SHP77 treated with DMSO at 0.1 percent for 48 hours (cell line): ENCODE results near the gene COG4.

Experiments
- DNase-seq: peaks from one replicate; lab custom pipeline; 2025; lab: John Stamatoyannopoulos, UW

Gene COG4

DNA sequence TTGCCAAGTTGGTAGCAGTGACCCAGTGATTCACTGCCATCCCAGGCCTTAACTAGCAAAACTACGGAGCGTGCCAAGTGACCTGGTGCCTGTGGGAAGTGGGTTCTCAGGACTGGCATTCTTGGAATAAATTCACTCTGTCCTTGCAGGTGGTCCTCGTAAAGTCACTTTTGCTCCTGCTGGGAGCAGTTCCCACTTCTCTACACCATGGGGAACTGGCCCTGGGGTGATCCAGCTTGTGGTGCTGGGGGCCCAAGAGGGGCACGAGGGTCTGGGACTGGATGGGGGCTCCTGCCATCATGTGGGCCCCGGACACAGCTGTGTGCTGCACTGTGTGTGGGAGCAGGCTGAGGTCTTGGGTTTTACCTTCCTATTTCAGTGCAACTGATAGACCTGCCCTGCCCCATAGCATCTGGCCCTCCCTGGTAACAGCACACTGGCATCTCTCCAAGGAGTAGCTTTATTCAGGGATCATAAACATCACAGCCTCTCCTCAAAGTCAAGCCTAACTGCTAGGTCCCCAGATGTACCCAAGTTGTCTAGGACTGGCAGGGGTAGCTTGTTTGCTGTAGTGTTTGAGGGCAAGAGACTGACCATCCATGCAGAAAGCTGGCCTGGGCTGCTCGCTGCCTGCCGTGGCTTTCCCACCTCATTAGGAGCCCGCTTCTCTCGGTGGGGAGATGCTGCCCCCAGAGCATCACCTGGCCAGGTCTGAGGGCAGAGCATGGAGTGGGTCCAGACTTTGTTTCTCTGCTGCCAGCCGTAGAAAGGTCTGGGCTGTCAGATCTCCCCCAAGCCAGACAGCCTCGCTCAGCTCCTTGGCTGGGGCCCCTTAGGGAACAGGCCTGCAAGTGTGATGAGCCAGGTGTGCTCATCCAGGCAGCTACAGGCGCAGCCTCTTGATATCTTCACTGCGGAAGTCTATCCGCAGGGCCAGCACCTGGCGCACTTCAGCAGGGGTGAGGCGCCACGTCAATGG, 42.9 kb downstream of the COG4 start:
- no peak for DNase-seq

DNA sequence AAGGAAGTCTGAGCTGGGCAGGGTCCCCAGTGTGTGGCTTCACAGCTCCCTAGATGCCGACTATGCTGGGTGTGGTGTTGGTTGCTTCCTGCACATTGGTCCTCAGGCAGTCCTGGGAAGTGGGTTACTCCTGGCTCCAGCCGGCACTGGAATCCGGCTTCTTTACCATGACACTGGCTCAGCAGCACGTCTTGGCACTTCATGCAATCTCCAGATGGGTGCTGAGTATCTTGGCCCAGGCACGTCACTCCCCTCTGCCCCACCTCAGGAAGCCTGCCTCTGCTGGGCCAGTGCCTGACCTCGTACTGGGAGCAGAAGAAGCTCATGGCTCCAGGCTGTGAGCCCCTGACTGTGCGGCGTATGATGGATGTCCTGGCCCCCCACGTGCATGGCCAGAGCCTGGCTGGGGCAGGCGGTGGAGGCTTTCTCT, 44.4 kb downstream of the COG4 start:
- no peak for DNase-seq

DNA sequence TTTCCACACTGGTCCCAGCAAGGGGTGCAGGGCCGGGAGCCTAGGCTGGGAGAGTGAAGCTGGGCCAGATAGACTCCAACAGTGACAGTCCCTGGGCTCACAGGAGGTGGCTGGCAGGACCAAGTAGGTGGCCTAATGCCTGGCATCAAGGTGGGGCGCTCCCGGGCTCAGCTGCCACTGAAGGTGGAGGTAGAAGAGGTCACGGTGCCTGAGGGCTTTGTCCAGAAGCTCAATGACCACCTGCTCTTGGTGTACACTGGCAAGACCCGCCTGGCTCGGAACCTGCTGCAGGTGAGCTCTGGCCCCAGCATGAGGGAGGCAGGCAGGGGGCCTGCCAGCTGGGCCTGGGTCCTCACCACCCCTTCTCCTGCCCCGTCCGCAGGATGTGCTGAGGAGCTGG, 45.2 kb downstream of the COG4 start:
- DNase-seq = no peak

DNA sequence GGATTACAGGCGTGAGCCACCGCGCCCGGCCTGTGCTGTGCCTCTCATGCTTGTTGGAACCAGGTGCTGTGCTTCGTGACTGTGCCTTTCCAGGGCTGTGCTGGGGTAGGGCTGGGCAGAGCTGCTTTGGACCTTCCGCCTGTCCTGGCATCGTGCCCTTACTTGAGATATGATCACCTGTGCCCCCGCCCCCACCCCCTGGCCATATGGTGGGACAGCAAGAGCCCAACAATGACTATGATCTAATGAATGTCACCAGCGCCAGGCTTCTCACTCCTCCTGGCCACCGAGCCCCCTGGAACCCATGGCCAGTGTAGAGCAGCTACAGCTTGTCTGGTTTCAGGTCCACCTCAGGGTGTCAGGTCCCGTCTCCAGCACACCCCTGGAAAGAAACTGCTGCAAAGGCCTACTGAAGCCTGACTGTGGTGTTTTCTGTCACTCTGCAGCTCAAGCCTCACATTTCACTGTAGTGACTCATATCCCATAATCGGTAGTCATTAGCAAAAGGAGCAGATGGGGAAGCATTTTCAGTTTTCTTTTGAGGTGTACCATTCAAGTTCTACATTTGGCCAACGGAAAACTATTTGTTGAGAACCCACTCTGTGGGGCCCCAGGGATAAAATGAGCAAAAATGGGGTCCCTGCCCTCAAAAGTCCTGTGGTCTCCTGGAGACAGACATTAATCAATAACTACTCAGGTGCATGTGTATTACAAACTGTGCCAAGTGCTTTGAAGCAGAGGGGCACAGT, 46.9 kb downstream of the COG4 start:
- DNase-seq = no peak

DNA sequence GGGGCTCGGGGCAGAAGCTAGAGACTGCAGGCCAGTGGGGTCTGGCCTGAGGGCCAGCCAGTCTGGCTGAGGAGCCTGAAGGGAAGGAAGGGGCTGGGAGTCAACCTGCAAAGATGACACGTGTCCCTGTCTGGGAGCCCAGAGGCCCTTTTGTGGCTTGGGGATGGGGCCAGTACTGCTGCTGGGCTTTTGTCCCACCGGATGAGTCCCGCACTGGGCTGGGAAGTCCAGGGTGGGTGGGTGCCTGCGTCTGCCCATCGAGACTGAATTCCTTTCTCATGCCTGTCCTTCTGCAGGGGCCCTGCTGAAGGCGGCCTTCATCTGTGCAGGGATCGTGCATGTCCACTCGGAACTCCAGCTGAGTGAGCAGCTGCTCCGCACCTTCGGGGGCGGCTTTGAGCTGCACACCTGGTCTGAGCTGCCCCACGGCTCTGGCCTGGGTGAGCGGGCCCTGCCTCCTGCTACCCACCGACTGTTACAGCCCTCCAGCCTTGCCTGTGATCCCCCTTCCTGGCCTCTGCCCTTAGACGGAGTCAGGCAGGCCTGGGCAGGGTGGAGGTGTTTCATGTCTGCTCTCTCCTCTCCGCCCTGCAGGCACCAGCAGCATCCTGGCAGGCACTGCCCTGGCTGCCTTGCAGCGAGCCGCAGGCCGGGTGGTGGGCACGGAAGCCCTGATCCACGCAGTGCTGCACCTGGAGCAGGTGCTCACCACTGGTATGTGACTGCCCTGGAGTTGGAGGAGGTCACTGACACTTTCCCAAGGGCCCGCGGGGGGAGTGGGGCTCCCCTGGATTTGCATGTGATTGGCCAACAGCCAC, 48.1 kb downstream of the COG4 start:
- no peak for DNase-seq

DNA sequence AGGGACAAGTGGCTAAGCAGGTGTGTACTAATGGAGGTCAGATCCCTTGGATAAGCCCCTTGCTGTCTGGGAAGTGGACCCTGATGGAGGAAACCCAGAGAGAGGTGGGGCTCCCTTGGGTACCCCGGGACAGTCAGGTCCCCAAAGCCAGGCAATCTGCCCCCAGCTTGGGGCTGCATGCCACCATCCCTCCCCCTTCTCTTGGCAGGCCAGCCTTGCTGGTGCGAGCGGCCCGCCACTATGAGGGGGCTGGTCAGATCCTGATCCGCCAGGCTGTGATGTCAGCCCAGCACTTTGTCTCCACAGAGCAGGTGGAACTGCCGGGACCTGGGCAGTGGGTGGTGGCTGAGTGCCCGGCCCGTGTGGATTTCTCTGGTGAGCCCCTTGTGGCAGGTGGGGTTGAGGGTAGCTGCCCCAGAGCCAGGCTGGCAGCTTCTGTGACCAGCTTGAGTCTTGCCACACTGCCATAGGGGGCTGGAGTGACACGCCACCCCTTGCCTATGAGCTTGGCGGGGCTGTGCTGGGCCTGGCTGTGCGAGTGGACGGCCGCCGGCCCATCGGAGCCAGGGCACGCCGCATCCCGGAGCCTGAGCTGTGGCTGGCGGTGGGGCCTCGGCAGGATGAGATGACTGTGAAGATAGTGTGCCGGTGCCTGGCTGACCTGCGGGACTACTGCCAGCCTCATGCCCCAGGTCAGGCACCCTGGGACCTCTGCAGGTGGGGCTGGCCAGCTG, 48.9 kb downstream of the COG4 start:
- DNase-seq = no peak

DNA sequence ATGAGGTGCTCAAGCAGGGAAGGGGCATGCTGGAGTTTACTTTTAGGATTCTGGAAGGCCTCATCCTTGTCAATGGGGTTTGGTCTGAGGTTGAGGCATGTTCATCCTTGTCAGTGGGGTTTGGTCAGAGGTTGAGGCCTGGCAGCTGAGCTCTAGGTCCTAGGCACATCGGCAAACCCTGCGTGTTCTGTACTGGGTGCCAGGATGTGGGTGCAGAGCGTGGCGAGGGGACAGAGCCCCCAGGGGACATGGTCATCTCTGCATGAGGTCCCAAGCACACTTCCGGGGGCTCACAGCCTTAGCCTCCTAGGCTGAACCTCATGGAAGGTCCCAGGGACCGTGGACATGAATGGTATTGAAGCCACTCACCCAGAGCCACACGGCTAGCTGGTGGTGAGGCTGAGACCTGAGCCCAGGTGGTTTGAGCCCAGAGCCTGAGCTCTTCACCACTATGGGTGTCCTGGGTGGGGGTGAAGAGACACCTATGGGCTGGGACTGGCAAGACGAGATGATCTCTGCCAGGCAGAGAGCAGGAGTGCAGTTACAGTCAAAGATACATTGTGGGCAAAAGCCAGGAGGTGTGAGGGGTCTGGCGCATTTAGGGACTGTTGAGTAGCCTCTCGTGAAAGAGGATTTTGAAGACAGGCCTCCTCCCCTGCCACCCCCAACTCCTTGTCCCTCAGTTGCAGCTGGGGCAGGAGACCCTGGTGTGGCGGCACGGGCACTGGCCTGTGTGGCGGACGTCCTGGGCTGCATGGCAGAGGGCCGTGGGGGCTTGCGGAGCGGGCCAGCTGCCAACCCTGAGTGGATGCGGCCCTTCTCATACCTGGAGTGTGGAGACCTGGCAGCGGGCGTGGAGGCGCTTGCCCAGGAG, 49.7 kb downstream of the COG4 start:
- DNase-seq = no peak

DNA sequence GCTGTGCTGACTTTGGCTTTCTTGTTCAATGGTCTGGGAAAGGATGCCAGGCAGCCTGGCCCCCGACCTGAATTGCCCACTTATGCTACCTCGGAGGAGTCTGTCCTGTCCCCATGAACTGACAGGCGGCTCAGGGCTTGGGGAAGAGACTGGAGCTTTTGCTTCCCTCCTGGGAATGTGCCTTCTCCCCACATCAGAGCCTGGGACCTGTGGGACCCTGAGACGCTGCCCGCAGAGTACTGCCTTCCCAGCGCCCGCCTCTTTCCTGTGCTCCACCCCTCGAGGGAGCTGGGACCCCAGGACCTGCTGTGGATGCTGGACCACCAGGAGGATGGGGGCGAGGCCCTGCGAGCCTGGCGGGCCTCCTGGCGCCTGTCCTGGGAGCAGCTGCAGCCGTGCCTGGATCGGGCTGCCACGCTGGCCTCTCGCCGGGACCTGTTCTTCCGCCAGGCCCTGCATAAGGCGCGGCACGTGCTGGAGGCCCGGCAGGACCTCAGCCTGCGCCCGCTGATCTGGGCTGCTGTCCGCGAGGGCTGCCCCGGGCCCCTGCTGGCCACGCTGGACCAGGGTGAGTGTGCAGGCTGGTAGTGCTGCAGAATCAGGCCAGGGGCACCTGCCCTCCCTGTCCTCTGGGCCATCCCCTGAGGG, 50.4 kb downstream of the COG4 start:
- no peak for DNase-seq

DNA sequence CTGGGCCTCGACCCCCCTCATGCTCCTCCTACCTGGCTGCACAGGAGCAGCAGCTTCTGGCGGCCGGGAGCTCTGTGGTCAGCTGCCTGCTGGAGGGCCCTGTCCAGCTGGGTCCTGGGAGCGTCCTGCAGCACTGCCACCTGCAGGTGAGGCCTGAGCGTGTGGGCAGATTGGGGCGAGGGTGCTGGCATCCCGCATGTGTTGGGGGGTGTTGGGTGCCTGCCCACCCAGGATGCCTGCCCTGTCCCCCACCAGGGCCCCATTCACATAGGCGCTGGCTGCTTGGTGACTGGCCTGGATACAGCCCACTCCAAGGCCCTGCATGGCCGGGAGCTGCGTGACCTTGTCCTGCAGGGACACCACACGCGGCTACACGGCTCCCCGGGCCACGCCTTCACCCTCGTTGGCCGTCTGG, 52.4 kb downstream of the COG4 start:
- no peak for DNase-seq

DNA sequence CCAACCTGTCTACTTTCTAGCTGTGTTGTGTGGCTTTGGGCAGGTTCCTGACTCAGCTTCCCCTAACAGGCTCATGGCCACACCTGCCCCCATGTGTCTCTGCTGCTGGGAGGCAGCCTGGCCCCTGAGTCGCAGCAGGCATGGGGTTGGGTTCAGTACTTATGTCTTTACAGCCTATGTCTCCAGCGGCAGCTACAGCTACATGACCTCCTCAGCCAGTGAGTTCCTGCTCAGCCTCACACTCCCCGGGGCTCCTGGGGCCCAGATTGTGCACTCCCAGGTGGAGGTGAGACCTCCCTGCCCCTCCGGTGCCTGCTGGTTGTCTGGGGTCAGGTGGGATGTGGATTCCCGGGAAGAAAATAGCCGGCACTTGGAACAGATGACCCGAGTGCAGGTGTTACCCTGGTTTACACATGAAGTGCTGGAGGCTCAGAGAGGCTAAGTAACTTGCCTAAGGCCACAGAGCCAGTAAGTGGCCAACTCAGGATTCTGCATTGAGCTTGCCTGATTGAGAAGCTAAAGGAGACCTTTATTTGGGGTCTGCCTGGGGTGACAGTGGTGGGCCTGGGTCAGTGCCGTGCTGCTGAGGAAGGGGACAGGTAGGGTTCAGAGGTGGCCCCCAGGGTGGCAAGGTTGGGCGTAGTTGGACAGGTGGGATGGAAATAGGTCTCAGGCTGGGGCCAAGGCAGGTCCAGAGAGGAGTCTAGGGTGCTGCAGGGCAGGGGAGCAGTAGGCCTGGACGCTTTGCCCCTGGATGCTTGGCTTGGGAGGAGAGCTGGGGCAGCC, 53.0 kb downstream of the COG4 start:
- no peak for DNase-seq

DNA sequence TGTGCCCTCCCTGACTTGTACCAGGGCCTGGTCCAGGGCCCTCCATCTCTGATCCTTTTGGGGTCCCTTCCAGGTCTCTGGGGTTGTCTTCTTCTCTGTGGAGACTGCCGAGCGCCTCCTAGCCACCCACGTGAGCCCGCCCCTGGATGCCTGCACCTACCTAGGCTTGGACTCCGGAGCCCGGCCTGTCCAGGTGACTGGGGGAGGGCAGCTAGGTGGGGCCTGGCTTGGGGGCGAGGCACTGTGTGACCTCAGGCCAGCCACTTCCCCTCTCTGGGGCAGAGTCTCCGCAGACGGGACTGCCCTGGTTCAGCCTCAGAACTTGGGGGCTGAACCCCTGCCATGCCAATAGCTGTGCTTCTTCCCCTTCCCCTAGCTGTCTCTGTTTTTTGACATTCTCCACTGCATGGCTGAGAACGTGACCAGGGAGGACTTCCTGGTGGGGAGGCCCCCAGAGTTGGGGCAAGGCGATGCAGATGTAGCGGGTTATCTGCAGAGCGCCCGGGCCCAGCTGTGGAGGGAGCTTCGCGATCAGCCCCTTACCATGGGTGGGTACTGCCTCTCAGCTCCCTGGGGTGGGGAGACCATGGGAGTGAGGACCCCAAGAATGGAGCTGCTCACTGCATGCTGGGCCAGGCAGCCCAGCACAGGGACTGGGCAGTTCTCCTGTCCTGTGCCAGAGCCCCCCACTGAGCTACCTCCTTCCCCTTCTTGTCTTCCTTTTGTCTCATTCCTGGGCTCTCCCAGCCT, 54.4 kb downstream of the COG4 start:
- no peak for DNase-seq

DNA sequence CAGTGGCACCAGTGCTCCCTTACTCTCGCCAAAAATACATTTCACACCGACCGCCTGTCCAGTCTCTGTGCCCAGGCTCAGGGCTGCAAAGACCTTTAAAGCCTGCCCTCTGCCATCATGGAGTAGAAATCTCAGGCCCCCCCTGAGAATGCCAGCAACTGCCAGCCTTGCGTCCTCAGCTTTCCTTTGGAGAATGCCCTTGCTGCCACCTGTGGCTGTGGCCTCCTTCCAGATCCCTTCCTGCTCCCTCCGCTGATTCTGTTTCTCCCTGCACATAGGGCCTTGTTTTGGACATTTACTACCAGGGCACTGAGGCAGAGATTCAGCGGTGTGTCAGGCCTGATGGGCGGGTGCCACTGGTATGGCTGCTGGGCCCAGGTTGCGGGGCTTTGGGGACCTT, 55.7 kb downstream of the COG4 start:
- DNase-seq = no peak

DNA sequence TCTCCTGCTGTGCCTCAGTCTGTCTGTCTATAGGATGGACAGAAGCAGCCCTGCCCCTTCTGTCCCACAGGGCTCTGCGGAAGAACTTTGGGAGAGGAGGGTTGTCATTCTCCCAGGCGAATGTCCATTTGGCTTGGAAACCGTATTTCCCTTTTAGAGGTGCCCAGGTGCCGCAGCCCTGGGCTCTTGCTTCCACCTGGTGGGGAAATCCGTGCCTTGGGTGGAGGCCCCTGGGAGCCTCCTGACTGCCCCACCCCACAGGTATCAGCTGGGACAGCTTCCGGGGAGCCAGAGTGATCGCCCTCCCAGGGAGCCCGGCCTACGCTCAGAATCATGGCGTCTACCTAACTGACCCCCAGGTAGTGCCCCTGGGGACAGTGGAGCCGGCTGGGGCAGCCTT, 56.2 kb downstream of the COG4 start:
- DNase-seq = no peak

DNA sequence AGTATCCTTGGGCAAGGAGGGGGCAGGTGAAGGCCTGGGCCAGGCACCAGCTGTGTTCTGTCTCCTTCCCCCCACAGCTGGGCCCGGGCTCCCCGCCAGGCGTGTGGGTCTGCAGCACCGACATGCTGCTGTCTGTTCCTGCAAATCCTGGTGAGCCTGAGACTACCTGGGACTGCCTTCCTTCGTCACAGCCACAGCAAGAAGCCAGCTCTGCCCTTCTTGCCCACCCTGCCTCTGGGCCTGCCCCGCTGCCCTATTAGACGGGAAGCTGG, 56.6 kb downstream of the COG4 start:
- no peak for DNase-seq

DNA sequence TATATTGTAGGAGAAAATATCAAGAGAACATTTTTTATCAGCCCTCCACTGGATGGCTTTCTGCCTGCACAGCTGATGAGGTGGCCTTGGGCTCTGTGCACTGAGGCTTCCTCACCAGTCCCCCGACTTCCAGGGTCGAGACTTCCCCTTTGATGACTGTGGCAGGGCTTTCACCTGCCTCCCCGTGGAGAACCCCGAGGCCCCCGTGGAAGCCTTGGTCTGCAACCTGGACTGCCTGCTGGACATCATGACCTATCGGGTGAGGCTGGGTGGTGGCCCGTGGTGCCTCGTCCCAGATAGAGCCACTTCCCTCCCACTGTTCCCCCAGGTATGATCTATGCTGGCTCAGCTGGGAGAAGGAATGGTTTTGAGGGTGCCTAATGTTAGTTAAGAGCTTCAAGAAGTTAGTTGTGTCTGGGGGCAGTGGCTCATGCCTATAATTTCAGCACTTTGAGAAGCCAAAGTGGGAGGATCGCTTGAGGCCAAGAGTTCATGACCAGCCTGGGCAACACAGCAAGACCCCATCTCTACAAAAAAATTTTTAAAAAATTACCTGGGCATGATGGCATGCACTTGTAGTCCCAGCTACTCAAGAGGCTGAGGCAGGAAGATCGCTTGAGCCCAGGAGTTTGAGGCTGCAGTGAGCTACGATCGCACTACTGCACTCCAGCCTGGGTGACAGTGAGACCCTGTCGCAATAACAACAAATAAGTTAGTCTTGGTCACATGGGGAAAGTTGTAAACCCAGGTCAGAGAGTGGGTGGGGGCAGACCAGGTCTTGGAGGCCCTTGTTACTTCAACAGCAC, 57.2 kb downstream of the COG4 start:
- no peak for DNase-seq

DNA sequence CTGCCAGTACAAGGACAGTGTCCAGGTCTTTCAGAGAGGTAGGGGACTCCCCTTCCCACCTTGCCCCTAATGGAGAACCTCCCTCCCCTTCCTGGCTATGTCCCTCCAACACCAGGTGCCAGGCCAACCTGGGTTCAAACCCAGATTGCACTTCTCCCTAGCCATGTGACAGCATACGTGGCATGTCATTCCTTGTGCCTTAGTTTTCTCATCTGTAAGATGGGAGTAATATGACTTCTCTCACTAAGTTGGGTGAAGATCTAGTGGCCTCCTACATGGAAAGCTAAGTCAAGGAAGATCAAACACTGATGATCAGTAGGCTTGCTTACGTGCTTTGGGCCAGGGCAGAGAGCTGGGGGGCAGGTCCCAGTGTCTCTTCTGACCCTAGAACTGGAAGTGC, 60.1 kb downstream of the COG4 start:
- no peak for DNase-seq

DNA sequence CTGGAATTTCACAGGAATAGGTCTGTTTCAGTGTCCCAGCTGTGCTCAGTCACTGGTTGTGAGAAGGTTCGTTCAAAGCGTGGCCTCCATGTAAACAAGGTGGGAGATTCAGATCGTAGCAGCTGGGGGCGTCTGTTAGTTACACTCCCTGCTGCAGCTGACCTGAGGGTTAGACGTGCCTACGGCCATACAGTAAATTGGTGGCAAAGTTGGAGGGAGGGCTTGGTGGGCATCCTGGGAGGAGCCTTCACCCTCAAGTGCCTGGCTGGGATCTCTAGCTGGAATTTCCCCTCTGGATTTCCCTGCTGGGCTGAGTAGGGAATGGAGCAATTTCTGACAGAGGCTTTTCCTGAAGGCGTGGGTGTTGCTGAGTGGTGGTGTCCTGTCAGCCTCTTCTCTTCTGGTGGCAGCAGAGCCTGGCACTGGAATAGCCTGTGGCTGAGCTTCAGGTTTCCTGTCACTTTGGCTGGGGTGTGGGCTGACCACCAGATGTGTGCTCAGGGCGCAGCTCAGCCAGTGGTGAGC, 62.6 kb downstream of the COG4 start:
- no peak for DNase-seq
